Muscle layer of colon (tissue), 2 donors: ENCODE data around the gene KLB.
"Not testable (repeated sequence)": the region's sequence is repeated elsewhere in the genome, so short reads cannot be mapped to it uniquely, and the experiment has no call there.

Experiments used
- H3K27ac ChIP-seq: one replicate; pipeline ENCODE4 v1.7.0; 2013; ENCODE audit warnings: low read depth, mild to moderate bottlenecking, low read length, moderate library complexity
- H3K27me3 ChIP-seq, 2 donors: one replicate each; pipeline ENCODE4 v1.7.0; 2013; ENCODE audit warnings: low read length in 2 of 2, mild to moderate bottlenecking in 2 of 2; ENCODE audit not compliant: insufficient read depth in 2 of 2, control insufficient read depth in 1 of 2
- H3K36me3 ChIP-seq: one replicate; pipeline ENCODE4 v1.7.0; 2013; ENCODE audit warnings: mild to moderate bottlenecking, low read length; ENCODE audit not compliant: insufficient read depth
- H3K4me1 ChIP-seq: one replicate; pipeline ENCODE4 v1.7.0; 2013; ENCODE audit warnings: mild to moderate bottlenecking, low read length; ENCODE audit not compliant: insufficient read depth
- H3K4me3 ChIP-seq, 2 donors: one replicate each; pipeline ENCODE4 v1.7.0; 2013; ENCODE audit warnings: low read length in 2 of 2, low read depth in 1 of 2, mild to moderate bottlenecking in 1 of 2, moderate library complexity in 1 of 2
- H3K9ac ChIP-seq: one replicate; pipeline ENCODE4 v1.7.0; 2013; ENCODE audit warnings: low read length
- H3K9me3 ChIP-seq: one replicate; pipeline ENCODE4 v1.7.0; 2013; ENCODE audit warnings: mild to moderate bottlenecking, low read length
- donor health status: abdominal sarcoma.
- donor health status: Adenocarcinoma of cecum.

The KLB gene

DNA sequence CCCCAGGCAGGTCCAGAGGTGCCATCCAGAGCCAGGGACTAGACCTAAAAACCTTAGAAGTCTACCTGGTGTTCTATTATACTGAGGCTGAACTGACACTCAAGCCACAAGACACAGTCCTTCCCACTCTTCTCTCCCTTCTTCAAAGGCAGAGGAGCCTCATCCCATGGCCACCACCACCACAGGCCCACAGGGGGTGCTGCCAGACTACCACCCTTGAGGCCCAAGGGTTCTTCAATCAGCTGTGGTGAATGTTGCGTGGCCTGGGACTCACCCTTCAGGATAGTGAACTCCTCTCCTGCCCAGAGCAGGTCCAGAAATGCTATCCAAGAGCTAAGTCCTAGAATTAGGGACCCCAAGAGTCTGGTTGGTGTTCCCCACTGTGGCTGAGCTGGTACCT lies 23.0 kb upstream of the KLB start:
- Histone ChIP-seq H3K9ac (no peak overlapping the region), H3K4me3 (no peak overlapping the region), H3K27ac (no peak overlapping the region), H3K4me1 (no peaks in the 10 kb centered on the region), H3K9me3 (no peaks in the 10 kb centered on the region), H3K36me3 (no peaks in the 10 kb centered on the region), H3K27me3 (no peaks in the 10 kb centered on the region)

DNA sequence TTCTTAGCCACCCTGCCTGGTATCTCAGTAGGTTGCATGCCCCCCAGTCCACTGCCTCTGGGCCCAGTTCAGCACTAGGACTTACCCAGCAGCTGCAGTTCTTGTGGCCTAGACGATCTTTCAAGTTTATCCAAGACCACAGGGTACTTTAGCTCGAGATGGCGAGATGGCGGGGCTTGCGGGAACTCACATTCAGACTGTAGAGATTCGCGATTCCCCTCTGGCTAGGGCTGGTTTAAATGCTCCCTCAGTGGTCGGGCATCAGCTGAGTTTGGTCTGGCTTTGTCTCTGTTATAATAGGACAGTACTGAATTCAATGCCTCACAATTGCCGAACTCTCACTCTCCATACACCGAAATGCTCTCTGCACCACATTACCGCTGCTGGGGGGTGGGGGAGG lies 22.2 kb upstream of the KLB start:
- no peaks in the 10 kb centered on the region for H3K36me3 ChIP-seq
- no peak overlapping the region for H3K27ac ChIP-seq
- H3K9ac ChIP-seq = no peak overlapping the region
- H3K4me3 ChIP-seq = no peak overlapping the region
- no peaks in the 10 kb centered on the region for H3K4me1 ChIP-seq
- H3K9me3 ChIP-seq = no peaks in the 10 kb centered on the region
- no peaks in the 10 kb centered on the region for H3K27me3 ChIP-seq

DNA sequence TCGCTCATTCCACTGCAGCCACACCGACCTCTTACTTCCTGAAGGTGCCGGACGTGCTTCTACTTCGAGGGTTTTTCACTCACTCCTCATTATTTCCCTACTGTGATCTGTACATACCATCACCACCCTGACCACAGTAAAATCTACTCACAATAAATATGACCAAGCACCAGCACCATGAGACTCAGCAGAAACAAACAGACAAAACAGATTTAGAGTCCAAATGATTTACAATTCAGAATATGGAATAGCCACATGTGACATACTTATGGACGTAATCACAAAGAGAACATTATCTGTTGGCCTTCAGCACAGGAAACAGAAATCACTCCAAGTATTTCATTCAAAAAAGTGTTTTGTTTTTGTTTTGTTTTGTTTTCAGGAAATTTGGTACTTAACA lies 16.1 kb upstream of the KLB start:
- H3K9ac ChIP-seq = no peak overlapping the region
- H3K27ac ChIP-seq = no peak overlapping the region
- no peaks in the 10 kb centered on the region for H3K9me3 ChIP-seq
- H3K4me1 ChIP-seq = no peaks in the 10 kb centered on the region
- no peaks in the 10 kb centered on the region for H3K27me3 ChIP-seq
- no peak overlapping the region for H3K4me3 ChIP-seq
- H3K36me3 ChIP-seq = no peaks in the 10 kb centered on the region

DNA sequence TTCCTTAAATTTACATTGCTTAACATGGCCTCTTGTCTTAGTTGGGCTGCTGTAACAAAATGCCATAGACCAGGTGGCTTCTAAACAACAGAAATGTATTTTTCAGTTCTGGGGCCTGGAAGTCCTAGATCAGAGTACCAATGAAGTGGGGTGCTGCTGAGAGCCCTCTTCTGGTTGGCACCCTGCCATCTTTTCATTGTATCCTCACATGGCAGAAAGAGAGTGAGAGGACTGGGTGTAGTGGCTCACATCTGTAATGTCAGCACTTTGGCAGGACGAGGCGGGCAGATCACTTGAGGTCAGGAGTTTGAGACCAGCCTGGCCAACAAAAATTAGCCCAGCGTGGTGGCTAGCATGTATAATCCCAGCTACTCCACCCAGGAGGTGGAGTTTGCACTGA lies 12.0 kb upstream of the KLB start:
- H3K9me3 ChIP-seq = no peaks in the 10 kb centered on the region
- H3K27me3 ChIP-seq = no peaks in the 10 kb centered on the region
- no peak overlapping the region for H3K27ac ChIP-seq
- no peak overlapping the region for H3K9ac ChIP-seq
- no peaks in the 10 kb centered on the region for H3K36me3 ChIP-seq
- H3K4me1 ChIP-seq = no peaks in the 10 kb centered on the region
- H3K4me3 ChIP-seq = no peak overlapping the region

DNA sequence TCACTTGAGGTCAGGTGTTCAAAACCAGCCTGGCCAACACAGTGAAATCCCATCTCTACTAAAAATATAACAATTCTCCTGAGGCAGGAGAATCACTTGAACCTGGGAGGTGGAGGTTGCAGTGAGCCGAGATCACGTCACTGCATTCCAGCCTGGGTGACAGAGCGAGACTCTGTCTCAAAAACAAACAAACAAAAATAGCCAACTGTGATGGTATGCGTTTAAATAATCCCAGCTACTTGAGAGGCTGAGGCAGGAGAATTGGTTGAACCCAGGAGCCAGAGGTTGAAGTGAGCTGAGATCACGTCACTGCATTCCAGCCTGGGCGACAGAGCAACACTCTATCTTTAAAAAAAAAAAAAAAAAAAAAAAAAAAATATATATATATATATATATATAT lies 5.1 kb upstream of the KLB start:
- not testable (repeated sequence) for H3K4me1 ChIP-seq, H3K27me3 ChIP-seq, H3K4me3 ChIP-seq, H3K9me3 ChIP-seq, H3K36me3 ChIP-seq, H3K9ac ChIP-seq, H3K27ac ChIP-seq

DNA sequence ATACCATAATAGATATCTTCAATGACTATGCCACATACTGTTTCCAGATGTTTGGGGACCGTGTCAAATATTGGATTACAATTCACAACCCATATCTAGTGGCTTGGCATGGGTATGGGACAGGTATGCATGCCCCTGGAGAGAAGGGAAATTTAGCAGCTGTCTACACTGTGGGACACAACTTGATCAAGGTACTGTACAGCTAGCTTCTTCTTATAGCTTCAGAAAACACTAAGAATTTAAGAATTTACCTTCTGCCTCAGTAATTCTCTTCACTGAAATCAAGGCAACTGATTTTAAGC lies 805 bp downstream of the KLB start:
- no peaks in the 10 kb centered on the region for H3K9me3 ChIP-seq
- no peak overlapping the region for H3K9ac ChIP-seq

DNA sequence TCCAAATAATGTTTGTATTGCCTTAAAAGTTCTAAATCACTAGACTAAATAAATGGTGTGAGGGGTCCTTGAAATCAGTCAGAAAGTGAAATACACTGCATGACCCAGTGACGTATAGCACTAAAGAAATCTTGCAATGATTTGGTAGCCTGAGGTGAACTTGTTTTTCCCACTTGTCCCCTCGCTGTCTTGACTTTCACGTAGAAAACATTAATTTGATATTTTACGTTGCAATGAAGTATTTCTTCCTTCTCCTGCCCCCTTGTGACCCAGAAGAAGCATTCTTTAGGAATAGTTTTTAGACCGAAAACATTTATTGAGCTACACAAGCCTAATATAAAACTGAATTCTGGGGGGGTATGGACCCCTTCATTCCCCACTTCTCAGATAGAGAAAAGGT lies 3.7 kb downstream of the KLB start:
- H3K9ac ChIP-seq = no peak overlapping the region
- H3K4me1 ChIP-seq = no peaks in the 10 kb centered on the region
- no peak overlapping the region for H3K27ac ChIP-seq
- H3K9me3 ChIP-seq = no peaks in the 10 kb centered on the region
- no peaks in the 10 kb centered on the region for H3K36me3 ChIP-seq
- no peak overlapping the region for H3K4me3 ChIP-seq
- H3K27me3 ChIP-seq = no peaks in the 10 kb centered on the region

More for the DNA sequence above, 805 bp downstream of the KLB start:
- Histone ChIP-seq H3K27ac (no peak overlapping the region), H3K4me1 (no peaks in the 10 kb centered on the region), H3K36me3 (no peaks in the 10 kb centered on the region), H3K27me3 (no peaks in the 10 kb centered on the region), H3K4me3 (no peak overlapping the region)

DNA sequence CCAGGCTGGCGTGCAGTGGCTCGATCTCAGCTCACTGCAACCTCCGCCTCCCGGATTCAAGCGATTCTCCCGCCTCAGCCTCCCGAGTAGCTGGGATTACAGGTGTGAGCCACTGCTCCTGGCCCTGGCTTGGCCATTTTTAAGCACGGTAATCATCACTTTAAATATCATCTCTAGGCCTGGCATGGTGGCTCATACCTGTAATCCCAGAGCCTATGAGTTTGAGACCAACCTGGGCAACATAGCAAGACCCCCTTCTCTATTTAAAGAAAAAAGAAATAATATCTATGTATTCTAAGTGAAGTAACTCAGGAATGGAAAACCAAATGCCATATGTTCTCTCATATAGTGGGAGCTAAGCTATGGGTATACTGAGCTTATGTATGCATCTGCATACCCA lies 4.8 kb downstream of the KLB start:
- H3K9me3 ChIP-seq = not testable (repeated sequence)

DNA sequence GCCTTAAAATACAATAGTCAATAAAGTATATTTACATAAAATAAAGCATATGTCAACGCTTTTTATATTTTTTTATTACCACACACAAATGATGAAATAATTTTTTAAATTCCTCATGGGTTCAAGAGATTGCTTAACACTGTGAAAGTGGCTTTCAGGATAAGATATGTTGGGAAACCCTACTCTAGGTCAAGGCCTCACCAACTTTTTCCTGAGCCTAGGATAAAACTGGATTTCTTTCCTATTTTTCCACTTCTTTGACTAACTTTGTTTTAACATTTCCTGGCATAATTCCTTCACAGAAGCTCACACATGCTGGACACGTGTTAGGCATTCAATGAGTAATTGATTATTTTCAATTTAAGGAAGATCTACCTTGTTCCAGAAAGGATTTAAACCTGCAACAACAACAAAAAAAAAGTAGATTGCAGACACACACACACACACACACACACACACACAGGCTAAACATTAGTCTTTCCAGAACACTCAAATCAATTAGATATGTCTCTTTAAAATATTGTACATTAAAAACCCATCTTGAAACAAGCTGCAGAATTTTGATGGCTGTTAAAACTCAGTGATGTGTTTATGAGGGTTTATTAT lies 9.1 kb downstream of the KLB start:
- Histone ChIP-seq H3K4me3 (no peak overlapping the region), H3K27me3 (no peaks in the 10 kb centered on the region), H3K36me3 (no peaks in the 10 kb centered on the region), H3K4me1 (no peaks in the 10 kb centered on the region), H3K27ac (no peak overlapping the region), H3K9ac (no peak overlapping the region), H3K9me3 (no peaks in the 10 kb centered on the region)

More for the DNA sequence above, 4.8 kb downstream of the KLB start:
- H3K9ac ChIP-seq, H3K36me3 ChIP-seq, H3K4me1 ChIP-seq, H3K27me3 ChIP-seq, H3K27ac ChIP-seq, H3K4me3 ChIP-seq: not testable (repeated sequence)

DNA sequence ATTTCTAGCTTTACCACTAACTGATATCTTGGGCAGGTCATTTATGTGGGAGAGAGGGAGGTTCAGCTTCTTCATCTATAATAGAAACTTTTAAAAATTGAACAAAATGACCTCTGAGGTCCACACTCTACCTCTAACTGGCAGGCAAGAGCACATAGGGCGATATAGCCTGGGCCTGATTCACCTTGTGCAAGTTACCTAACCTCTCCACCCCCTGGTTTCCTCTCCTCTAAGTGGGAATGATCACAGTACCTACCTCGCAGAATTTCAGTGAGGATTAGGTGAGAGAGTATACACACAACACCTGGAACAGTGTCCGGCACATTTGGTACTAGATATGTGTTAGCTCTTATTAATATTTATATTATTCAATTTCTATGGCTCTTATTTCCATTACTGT lies 15.5 kb downstream of the KLB start:
- no peak overlapping the region for H3K27ac ChIP-seq
- H3K9ac ChIP-seq = no peak overlapping the region
- no peaks in the 10 kb centered on the region for H3K9me3 ChIP-seq
- H3K4me1 ChIP-seq = no peaks in the 10 kb centered on the region
- H3K4me3 ChIP-seq = no peak overlapping the region
- no peaks in the 10 kb centered on the region for H3K27me3 ChIP-seq
- H3K36me3 ChIP-seq = no peaks in the 10 kb centered on the region

DNA sequence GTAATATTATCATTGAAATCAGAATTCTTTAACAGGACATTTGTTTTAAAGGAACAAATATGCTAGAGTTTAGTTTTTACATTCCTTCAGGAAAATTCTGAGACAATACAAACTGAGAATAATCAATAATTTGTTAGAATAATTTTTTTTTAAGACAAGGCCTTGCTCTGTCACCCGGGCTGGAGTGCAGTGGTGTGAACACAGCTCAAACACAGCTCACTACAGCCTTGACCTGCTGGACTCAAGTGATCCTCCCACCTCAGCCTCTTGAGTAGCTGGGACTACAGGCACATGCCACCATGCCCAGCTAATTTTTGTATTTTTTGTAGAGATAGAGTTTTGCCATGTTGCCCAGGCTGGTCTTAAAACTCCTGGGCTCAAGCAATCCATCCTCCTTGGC lies 18.6 kb downstream of the KLB start:
- H3K4me3 ChIP-seq, H3K27ac ChIP-seq, H3K9ac ChIP-seq, H3K4me1 ChIP-seq, H3K27me3 ChIP-seq, H3K9me3 ChIP-seq, H3K36me3 ChIP-seq: not testable (repeated sequence)

DNA sequence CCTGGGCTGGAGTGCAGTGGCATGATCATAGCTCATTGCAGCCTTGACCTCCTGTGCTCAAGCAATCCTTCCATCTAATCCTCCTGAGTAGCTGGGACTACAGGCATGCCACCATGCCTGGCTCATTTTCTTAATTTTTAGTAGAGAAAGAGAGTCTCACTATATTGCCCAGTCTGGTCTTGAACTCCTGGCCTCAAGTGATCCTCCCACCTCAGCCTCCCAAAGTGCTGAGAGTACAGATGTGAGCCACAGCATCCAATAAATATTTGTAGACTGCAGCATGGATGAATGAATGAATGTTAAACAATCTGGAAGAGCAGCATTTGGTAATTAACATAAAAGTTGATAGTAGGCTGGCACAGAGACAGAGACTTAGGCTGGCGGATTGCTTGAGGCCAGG lies 20.0 kb downstream of the KLB start:
- H3K9ac ChIP-seq = no peak overlapping the region
- H3K9me3 ChIP-seq = no peaks in the 10 kb centered on the region
- H3K4me1 ChIP-seq = no peaks in the 10 kb centered on the region
- no peaks in the 10 kb centered on the region for H3K27me3 ChIP-seq
- H3K4me3 ChIP-seq = no peak overlapping the region
- no peak overlapping the region for H3K27ac ChIP-seq
- H3K36me3 ChIP-seq = no peaks in the 10 kb centered on the region
